MG63 (cell line): ENCODE measurements around the gene DUSP23. TPM values are rescaled to one million over a fixed set of nuclear protein-coding genes. Genes with fewer than 3 reads are reported as not detected.

ENCODE experiments used
- DNase-seq: peaks from one replicate; pipeline ENCODE4 v3.0.0-alpha.2; 2020
- H3K27me3 ChIP-seq: fragments of 250-450 bp; sonication (Bioruptor Pico); 2 replicates; pipeline ENCODE4 v1.5.1; 2020; ENCODE audit warnings: mild to moderate bottlenecking, moderate library complexity
- H3K36me3 ChIP-seq: fragments of 250-450 bp; sonication (Bioruptor Pico); 2 replicates; pipeline ENCODE4 v1.5.1; 2020; ENCODE audit warnings: mild to moderate bottlenecking, moderate library complexity
- H3K4me3 ChIP-seq: fragments of 250-450 bp; sonication (Bioruptor Pico); 2 replicates; pipeline ENCODE4 v1.5.1; 2020; ENCODE audit warnings: mild to moderate bottlenecking, moderate library complexity
- H3K9me3 ChIP-seq: fragments of 250-450 bp; sonication (Bioruptor Pico); 2 replicates; pipeline ENCODE4 v1.5.1; 2020; ENCODE audit warnings: mild to moderate bottlenecking, moderate library complexity
- total RNA-seq: library from RNA; depleted of rRNA; stranded (reverse); fragments of >200 nt; shearing (Covaris generic); gene quantifications from 2 replicates; pipeline ENCODE4 v1.2.3, GENCODE V29; 2014; ENCODE audit warnings: low replicate concordance

Gene DUSP23
- total RNA-seq, 1 experiment from 2014 or later, result 17.1 TPM

DNA sequence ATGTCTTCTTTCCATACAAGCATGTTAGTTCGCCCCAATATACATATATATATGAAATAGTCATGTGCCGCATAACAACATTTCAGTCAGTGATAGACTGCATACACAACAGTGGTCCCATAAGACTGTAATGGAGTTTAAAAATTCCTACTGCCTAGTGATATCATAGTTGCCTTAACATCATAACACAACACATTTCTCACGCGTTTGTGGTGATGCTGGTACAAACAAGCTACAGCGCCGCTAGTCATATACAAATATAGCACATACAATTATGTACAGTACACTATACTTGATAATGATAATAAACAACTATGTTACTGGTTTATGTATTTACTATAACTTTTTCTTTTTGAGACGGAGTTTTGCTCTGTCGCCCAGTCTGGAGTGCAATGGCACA lies 35.2 kb downstream of the DUSP23 start:
- no peak for DNase-seq
- Histone ChIP-seq H3K9me3 (no peaks in the 10 kb centered on the region), H3K36me3 (no peaks in the 10 kb centered on the region), H3K4me3 (no peak overlapping the region), H3K27me3 (no peaks in the 10 kb centered on the region)

DNA sequence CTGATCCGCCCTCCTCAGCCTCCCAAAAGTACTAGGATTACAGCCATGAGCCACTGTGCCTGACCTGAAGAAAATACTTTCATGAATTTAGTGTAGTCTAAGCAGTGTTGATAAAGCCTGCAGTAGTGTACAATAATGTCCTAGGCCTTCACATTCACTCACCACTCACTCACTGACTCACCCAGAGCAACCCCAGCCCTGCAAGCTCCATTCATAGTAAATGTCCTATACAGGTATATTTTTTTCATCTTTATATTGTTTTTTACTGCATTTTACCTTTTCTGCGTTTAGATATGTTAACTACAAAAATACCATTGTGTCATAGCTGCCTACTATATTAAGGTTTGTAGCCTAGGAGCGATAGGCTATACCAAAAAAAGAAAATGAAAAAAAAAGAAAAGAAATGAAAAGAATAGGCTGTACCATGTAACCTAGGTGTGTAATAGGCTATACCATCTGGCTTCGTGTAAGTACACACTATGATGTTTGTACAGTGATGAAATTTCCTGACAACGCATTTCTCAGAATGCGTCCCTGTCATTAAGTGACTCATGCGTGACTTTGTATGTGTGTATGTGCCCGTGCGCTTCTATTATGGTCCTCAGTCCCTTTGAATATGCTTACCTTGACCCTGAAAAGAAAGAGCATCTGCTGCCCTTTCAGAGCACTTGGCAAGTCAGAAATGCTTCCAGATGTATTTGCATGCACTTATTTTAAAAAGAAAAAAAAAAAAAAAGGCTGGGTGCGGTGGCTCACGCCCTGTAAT lies 36.7 kb downstream of the DUSP23 start:
- no peak overlapping the region for H3K4me3 ChIP-seq
- H3K9me3 ChIP-seq, result no peaks in the 10 kb centered on the region
- no peak for DNase-seq
- H3K36me3 ChIP-seq, result no peaks in the 10 kb centered on the region
- 0 out of 2 replicates have a peak, but pooled peaks cover 2% of the 10 kb centered on the region for H3K27me3 ChIP-seq

DNA sequence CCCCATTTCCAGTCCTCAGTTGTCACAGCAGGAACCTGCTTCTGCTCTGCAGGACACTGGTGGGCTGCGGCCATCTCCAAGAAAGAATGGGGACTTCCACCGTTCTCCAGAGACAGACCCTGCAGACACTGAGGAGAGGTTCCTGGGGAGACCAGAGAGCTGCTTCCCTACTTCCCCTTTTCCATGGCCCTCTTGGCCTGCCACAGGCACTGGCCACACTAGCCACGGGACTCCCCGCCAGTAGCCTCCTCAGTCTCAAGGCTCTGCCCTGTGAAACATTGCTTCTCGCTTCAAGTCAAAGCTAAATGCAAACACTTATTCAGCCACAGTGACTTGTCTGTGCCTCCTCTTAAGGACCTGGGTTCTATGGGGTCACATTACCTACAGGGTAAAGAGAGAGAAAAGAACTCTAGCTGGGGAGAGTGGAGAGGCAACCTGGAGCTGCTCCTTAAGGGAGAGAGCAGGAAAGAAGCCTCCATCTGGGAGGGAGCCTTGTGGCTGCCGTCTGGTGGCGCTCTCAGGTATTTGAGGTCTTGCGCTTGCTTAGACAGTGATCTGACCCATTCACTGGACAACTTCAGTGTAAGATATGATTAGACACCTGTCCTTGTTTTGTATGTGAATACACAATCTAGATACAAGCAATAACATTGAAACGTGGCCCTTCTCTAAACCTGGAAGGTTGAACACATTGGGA lies 40.6 kb downstream of the DUSP23 start:
- Histone ChIP-seq H3K27me3 (0 out of 2 replicates have a peak, but pooled peaks cover 2% of the 10 kb centered on the region), H3K36me3 (no peaks in the 10 kb centered on the region), H3K9me3 (no peaks in the 10 kb centered on the region), H3K4me3 (no peak overlapping the region)
- DNase-seq, result peak; percentile 48

- DNase-seq, result no peak
- Histone ChIP-seq H3K4me3 (no peak overlapping the region), H3K9me3 (no peaks in the 10 kb centered on the region), H3K27me3 (0 out of 2 replicates have a peak, but pooled peaks cover 2% of the 10 kb centered on the region), H3K36me3 (no peaks in the 10 kb centered on the region)
Measured at GRCh38 chr1:159823406-159823805, 42.6 kb downstream of the DUSP23 start.

GRCh38 chr1:159825564-159825963 lies 44.8 kb downstream of the DUSP23 start:
- Histone ChIP-seq H3K9me3 (no peaks in the 10 kb centered on the region), H3K27me3 (0 out of 2 replicates have a peak, but pooled peaks cover 2% of the 10 kb centered on the region), H3K36me3 (no peaks in the 10 kb centered on the region), H3K4me3 (no peak overlapping the region)
- DNase-seq, result no peak

DNA sequence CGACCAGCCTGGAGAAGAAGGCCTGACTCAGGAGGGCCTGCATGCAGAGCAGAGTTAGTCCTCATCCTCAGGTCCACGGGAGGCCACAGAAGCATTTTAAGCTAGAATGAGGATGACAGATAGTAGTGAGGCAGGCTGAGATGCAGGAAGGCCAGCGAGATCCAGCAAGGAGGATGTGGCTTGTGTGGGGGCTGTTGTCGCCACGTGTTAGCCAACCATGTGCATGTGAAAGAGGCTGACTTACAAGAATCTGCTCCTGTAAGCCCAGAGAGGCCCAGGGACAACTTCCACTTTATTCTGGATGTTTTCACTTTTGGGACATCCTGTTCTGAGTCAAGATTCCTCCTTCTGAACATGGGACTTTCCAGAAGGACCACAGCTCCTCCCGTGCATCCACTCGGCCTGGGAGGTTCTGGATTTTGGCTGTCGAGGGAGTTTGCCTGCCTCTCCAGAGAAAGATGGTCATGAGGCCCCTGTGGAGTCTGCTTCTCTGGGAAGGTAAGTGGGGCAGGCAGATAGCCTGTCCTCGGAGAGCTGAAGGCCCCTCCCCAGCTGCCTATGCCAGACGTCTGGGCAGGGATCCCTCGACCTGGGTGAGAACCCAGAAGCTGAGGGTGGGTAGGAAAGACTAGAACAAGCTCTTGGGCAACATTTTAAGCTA lies 45.8 kb downstream of the DUSP23 start, which contains the start of gene SLAMF8:
TSS of gene SLAMF8 (plus strand) at position 433 of the 661 bp plus-strand sequence. CDS start at position 459, 26 bp downstream.
- Histone ChIP-seq H3K27me3 (0 out of 2 replicates have a peak, but pooled peaks cover 2% of the 10 kb centered on the region), H3K9me3 (no peaks in the 10 kb centered on the region), H3K4me3 (no peak within 1 kb of the TSS), H3K36me3 (no peaks in the 10 kb centered on the region)
- DNase-seq, result no peak

DNA sequence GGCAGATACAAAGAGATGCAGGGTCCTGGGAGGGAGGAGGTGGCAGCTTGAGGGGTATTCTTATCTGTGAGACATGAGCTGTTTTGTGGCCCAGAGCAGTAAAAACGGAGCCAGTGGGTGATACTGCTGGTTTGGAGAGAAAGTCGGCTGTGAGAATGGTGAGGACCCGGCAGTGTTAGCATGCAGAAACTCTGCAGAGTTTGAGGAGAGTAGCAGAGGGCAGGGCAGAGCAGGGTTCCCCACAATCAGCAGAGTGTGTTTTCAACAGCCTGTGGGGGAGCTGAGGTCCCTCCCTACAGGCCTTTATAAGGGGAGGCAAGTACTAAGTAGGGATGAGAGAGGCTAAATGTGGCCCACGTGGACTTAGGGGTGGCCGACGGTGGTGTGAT lies 46.3 kb downstream of the DUSP23 start:
- 0 out of 2 replicates have a peak, but pooled peaks cover under 1% of the 10 kb centered on the region for H3K27me3 ChIP-seq
- no peak overlapping the region for H3K4me3 ChIP-seq
- no peak for DNase-seq
- no peaks in the 10 kb centered on the region for H3K36me3 ChIP-seq
- no peaks in the 10 kb centered on the region for H3K9me3 ChIP-seq

- no peaks in the 10 kb centered on the region for H3K36me3 ChIP-seq
- no peaks in the 10 kb centered on the region for H3K9me3 ChIP-seq
- DNase-seq, result no peak
- H3K4me3 ChIP-seq, result no peak overlapping the region
- no peaks in the 10 kb centered on the region for H3K27me3 ChIP-seq
Measured at GRCh38 chr1:159827549-159827948, 46.8 kb downstream of the DUSP23 start.

DNA sequence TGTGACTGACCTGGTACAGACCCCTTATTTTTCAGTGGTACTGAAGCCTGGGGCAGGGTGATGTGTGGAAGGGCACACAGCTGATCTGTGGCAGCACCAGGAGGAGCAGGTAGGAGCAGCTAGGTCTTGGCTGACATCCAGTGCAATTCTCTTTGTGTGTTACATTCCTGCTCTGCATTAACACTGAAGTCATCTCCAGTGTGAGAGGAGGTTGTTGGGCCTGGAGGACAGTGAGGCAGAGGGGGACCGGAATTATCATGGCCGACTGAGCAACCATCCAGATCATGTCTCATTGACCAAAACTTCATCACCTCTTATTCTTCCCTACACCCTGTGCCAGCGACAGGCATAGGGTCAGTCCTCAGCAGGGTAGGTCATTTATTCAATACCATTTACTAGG lies 47.4 kb downstream of the DUSP23 start:
- Histone ChIP-seq H3K36me3 (no peaks in the 10 kb centered on the region), H3K27me3 (no peaks in the 10 kb centered on the region), H3K9me3 (no peaks in the 10 kb centered on the region), H3K4me3 (no peak overlapping the region)
- no peak for DNase-seq

DNA sequence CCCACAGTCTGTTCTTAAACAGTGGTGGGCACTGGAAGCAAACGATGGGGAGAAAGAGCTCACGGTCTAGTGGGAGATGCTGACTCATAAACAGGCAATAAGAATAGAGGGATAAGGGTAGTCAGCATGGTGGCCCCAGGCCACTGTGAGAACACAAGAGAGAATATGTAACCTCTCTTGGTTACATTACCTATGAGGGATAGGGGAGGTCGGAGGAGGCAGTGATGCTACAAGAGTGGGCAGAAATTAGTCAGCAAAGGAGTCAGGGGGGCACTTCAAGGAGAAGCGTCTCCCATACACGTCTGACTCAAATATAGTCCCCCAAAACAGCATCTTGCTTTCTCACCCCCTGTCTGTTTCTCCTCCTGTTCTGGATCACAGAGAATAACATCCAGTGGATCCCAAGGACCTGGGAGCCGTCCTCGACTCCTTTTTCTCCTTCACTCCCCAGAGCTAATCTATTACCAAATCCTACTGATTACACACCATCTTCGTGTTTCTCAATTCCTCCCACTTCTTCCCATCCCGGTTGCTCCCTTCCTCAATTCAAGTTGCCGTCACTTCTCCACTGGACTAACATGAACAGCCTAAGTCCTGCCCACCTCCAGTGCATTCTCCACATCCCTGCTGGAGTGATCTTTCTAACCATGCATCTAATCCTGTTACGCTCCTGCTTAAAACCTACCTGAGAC lies 48.0 kb downstream of the DUSP23 start:
- Histone ChIP-seq H3K36me3 (no peaks in the 10 kb centered on the region), H3K27me3 (no peaks in the 10 kb centered on the region), H3K4me3 (no peak overlapping the region), H3K9me3 (no peaks in the 10 kb centered on the region)
- no peak for DNase-seq

DNA sequence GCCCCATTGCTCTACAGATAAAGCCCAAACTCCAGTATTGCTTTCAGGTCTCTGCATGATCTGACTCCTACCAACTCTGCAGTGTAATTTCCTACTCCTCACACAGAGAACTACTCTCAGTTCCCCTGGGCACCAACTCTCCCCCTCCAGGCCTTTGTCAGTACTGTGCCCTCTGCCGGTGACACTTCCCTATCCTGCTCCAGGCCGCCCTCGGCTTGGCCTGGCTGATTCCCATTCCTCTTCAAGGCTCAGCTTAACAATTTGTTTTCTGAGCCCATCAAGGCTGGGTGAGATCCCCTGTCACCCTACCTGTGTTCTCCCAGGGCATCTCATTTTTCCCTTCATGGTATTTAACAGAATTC lies 48.5 kb downstream of the DUSP23 start:
- Histone ChIP-seq H3K36me3 (no peaks in the 10 kb centered on the region), H3K4me3 (no peak overlapping the region), H3K27me3 (no peaks in the 10 kb centered on the region), H3K9me3 (no peaks in the 10 kb centered on the region)
- no peak for DNase-seq

- Histone ChIP-seq H3K4me3 (no peak overlapping the region), H3K9me3 (no peaks in the 10 kb centered on the region), H3K36me3 (no peaks in the 10 kb centered on the region), H3K27me3 (no peaks in the 10 kb centered on the region)
- peak; percentile 88 for DNase-seq
Measured at GRCh38 chr1:159829822-159830465, 49.2 kb downstream of the DUSP23 start.

DNA sequence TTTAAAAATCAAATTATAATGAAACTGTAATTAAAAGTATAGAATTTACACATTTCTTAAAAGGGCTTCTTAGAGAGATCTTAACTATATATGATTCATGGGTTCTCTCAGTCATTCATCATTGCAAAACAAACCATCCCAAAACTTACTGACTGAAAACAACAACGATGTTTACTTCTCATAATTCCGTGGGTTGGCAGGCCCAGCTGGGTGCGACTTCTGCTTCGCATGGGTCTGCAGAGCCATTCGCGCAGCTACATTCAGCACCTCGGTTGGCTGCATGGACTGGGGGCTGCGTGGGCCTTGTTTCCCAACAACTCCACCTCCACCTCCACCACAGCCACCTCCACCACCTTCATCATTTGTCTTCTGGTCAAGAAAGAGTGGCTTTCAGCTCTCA lies 50.0 kb downstream of the DUSP23 start:
- Histone ChIP-seq H3K36me3 (no peaks in the 10 kb centered on the region), H3K4me3 (no peak overlapping the region), H3K9me3 (no peaks in the 10 kb centered on the region), H3K27me3 (no peaks in the 10 kb centered on the region)
- no peak for DNase-seq

- H3K4me3 ChIP-seq, result no peak overlapping the region
- no peaks in the 10 kb centered on the region for H3K36me3 ChIP-seq
- no peaks in the 10 kb centered on the region for H3K9me3 ChIP-seq
Measured at GRCh38 chr1:159831412-159832141, 50.8 kb downstream of the DUSP23 start.

More at GRCh38 chr1:159831412-159832141, 50.8 kb downstream of the DUSP23 start:
- DNase-seq, result no peak
- H3K27me3 ChIP-seq, result no peaks in the 10 kb centered on the region
